Dedifferentiated amniotic fluid mesenchymal stem cell (primary cell): ENCODE measurements around the gene SAMMSON.

ENCODE experiments used
- DNase-seq: peaks from one replicate; pipeline ENCODE4 v3.0.0-alpha.2; 2016; ENCODE audit errors: extremely low spot score

Gene SAMMSON

DNA sequence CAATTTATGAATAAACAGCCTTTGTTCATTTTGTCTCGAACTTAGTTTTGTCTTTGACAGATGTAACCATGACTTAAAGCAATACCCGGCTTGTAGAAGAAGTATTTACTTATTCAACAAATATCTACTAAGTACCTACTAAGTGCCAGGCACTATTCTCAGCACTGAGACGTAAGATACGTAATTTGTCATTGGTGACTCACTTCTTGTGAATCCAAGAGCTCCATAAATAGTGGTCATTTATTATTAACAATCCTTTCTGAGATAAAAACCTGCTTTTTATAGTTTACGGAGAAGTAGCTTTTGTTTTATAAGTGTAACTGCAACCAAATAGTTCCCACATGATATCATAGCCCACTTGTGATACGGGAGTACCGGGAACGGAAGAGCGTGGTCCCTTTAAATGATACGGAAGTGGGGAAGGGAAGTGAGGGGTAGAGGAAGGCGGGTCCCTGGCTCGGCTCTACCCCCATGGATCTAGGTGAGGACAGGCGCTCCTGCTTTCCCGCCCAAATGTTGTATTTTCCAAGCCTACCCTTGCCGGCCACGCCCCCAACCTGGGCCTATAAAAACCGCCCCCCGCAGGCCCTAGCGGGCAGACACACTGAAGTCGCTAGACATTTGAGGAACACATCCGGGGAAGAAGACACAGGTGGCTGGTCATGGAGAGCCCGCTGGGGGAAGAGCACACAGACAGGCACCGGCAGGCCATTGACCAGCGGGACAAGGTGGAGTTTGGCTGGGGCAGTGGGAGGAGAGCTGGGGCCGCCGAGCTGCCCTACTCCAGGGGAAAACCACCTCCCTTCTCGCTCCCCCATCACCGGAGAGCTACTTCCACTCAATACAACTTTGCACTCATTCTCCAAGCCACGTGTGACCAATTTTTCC, at the start of gene SAMMSON:
SAMMSON (plus strand) TSS at position 594 of the 888 bp plus-strand sequence.
- no peak for DNase-seq

DNA sequence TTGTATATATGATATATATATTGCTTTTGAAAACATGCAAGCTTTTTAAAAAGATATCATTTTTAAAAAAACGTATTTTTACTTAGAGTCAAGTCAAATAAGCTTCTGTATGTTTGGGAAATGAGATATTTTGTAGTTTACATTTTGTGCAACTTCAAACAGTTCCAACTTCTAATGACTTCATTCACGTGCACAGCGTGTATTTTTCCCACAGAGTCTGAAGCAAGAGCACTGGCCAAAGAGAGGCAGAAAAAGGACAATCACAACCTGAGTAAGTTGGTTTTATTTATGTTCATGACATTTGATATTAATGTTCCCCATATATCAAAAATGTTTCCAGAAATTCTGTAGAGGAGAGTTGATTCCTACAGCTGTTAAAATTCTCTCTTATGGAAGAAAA, 47.9 kb upstream of the SAMMSON start:
- DNase-seq: no peak

DNA sequence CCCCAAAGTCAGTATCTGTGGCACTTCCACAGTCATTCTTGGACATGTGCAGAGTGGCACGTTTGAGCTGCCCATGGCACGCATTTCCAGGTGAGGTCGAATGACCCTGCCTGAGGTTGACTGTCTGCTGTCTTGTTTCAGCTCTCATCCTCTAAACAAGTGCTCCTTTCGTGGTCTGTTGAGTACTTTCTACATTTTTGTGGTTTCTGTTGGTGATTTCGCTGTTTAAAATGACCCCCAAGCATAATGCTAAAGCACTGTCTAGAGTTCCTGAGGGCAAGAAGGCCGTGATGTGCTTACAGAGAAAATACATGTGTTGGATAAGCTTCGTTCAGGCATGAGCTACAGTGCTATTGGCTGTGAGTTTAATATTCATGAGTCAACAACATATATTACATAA, 40.0 kb upstream of the SAMMSON start:
- no peak for DNase-seq

DNA sequence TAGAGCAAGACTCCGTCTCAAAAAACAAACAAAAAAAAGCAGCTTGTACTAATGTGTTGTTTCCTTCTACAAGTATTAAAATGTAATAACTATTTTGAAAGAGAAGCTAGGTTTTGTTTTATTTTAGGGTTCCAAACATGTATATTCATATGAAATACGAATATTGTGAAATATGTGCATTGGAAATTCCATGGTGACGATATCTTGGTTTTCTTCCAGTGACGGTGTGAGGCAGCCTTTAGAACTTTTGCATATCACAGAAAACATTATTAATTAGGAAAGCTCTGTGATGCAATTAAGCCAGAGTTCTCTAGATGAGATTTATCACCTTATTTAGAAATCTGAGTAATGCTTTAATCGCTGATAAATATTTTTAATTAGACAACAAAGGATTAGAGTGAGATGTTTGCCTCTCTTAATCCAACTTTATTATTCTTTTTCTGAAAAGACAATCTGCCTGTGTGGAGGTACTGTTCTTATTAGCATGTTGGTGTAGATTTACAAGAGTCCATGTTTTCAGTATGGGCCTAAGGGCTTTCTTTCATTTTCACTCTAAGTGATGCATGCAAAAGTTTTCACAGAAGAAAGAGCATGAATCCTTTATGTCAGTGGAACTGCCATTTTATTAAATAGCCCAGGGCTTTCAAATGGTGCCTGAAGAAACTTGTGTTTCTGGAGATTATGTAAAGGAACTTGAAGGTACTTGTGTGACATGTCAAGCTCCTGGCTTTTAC, 37.7 kb upstream of the SAMMSON start:
- no peak for DNase-seq

DNA sequence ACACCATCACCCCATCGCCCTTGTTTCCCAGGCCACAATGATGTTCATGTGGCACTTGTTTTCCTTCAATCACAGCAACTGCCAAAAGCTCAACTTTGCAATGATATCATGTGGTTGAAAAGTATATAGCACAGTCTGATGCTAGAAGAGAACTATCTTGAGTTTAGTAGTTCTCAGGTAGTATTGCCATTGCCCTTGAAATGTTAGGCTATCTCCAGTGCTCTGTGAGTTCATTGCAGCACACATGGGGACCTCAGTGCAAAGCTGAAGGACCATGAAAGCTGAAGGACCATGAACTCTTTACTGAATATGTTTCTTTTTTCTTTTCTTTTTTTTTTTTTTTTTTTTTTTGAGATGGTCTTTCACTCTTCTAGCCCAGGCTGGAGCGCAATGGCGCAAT, 35.9 kb upstream of the SAMMSON start:
- no peak for DNase-seq

DNA sequence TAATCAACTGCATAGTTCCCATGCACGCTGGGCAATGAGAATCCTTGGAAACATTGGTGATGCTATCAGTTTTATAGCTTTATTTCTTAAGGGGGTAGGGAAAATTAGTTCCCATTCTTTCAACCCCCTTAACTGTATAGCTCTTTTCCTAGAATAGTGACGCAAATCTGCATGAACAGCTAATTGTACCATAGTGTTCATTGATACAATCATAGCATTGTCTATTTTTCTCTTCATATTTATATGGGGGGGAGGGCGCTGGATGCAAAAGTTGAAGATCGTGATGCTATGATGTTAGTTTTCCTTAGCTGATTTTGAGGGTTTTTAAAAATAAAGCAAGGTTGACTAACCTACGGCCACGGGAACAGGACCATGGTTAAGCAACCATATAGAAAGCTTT, 32.4 kb upstream of the SAMMSON start:
- no peak for DNase-seq

DNA sequence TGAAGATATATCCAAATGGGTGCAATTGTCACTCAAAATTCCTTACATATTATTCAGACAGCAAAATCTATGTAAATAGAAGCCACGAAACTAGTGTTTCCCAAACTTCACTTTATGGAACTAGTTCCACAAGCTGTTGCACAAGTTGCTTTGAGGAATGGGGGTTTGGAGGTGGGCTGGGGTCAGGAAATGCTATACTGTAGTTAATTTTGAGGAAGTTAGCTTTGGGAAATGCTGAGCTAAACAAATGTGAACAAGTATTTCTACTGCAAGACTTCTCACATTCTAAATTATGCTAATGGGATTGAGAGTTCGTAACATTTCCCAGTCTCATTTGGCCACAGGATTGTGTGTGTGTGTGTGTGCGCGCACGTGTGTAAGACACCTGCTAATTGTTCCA, 28.7 kb upstream of the SAMMSON start:
- DNase-seq: no peak

DNA sequence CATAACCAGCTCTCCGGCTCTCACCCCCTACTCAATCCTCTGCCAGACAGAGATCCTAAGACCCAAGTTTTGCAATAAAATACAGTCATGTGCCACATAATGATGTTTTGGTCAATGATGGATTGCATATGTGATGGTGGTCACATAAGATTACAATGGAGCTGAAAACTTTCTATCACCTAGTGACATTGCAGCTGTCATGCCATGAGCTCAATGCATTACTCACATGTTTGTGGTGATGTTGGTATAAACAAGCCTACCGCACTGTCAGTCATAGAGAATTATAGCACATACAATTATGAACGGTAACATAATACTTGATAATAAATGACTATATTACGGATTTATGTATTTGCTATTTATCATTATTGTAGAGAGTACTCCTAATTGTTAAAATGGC, 26.9 kb upstream of the SAMMSON start:
- DNase-seq: no peak

DNA sequence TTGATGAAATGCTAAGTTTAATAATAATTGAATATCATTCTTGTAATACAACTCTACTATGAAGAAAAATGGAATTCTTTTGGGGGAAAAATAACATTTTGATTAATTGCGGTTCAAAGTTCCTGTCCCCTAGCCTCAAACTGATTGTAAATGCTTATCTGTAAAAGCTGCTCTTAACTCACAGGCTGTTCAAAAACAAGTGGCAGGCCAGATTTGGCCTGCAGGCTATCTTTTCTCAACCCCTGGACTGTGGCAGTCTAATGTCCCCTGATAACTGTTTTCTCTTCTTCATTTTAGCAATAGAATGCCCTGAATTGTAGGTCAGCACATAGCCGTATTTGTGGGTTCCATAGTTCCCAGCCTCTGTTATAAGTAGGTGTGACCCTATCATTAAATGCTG, 23.5 kb upstream of the SAMMSON start:
- DNase-seq: no peak

DNA sequence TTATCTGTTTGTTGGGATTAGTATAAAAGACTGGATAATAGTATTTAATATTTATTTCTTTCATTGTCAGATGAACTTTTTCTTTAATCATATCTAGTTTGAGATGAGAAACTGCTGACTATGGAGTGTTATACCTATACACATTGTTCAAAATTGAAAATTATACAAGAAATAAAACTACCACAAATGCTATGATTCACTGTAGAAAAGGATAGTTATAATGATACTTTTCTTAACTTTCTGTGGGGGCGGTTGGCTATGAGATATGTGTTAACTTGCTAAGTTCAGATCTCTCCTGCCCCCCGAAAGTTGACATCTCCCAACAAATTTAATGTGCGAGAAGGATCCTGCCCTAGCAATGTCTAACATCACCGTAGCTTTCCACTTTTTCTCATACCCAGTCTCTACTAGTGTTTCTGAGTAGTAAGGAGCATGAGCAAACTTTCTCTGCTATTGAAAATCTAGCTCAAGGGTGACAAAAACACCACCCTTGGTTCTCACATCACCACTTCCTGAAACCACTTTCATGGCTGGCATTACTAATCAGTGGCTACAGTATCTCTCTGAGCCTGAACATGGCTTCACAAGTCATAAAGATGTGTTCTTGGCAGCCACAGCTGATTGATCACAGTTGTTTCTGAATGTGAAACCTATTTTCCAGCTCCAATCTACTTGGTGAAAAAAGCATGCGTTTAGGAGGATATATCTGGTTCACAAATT, 15.8 kb upstream of the SAMMSON start:
- no peak for DNase-seq

DNA sequence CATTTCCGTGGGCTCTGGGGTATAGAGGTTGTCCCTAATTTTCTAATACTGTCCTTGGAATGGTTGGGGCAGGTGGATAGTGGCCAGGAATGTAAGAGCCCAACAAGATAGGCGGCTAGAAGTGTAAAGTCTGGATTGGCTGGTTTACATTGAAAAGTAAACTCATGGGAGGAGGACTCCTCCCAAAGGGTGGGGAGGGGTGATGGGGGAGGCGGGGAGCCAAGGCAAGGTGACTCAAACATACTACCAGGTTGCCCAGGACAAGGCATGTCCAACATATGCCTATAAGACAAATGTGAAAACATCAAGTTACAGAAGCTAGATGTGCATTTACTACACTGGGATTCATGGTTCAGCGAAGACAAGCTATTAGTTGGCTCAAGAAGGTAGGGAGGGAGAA, 14.3 kb upstream of the SAMMSON start:
- no peak for DNase-seq

DNA sequence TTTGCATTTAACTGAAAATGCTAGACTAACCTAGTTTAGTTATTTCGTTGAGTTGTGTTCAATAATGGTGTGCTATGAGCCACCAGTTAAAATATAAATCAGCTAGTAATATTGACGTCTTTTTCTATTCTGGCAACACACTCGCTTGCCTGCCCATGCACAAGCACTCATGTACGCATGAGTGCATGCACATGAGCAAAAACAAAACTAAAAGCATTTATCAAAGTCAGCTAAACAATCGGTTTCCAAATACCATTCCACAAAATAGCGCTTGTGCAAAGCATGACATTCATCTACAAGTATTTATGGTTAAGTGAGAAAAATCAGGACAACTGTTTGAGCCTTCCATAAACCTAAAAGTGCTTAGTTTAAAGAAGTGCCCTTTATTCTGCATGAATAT, 13.1 kb upstream of the SAMMSON start:
- no peak for DNase-seq

DNA sequence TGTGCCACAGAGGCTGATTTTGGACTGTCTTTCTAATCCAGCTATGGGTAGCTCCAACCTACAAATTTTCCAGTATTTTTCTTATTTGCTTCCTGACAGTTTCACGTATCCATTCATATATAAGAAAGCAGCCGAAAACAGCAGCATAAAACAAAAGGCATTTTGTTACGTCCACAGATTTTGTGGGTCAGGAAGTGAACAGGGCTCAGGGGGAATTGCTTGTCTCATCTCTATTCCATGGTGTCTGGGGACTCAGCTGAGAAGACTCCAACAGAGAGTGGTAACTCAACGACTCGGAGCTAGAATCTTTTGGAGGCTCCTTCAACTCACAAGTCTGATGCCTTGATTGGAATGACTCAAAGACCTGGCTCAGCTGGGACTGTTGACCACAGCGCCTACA, 11.7 kb upstream of the SAMMSON start:
- no peak for DNase-seq

DNA sequence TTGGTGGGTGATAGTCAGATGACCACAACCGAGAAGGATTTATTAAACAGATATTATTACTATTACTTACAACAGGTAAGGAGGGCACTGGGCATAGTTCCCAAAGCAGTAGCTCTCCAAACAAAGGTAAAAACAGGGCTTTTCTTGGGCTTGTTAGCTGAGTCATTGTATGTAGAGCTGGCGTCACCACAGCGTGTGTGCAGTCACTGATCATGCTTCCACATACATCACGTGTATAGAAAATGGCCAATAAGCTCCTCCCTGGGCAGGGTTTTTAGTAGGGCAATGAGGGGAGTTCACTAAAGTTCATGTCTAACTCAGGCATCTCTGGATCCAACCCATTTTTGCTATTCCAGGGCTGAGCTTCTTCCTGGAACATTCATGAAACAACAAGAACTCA, 5.8 kb upstream of the SAMMSON start:
- no peak for DNase-seq

DNA sequence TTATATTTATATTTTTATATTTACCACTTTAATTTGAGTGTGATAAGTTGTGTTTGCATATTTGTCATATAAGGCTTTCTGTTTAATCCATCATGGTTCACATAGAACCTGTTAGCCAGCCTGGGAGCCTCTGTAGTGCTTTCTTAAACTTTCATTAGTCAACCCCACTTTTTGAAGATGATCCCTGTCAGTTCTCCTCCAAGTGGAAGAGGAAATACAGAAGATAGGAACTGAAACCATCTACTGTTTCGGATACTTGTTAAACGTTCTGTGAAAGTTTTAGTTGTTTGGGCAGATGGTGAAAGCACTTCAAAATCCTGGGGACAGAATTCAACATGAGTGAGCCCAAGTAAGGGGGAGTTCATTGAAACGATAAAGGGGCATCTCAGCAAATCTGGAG, 4.6 kb upstream of the SAMMSON start:
- DNase-seq: no peak

DNA sequence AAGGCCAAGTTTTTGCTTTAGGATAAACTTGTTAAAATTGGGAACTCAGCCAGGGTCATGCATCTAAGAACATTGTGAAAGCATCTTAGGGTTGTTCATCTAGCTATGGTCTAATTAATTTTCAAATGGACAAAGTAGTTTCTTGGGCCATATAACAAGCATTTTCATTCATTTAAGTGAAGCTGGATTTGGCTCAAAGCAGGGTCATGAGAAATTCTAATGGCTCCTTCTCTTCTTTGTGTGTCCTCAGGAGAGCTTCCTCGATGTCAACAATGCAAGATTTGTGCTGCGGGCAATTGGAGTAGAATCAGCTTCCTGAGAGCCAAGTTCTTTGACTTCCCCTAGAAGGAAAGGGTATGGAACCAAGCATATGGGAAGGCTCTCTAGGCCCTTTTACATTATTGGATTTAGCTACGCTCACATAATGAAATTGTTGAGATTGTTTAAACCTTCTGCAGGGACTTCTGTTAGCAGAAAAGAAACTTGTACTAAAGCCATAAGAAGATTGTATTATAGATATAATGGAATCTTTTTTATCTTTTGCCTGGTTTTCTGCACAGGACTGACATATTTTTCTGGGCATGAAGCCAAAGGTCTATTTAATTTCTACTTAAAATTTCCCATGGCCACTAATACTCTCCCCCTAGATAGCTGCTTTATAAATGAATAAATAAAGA, 1.8 kb upstream of the SAMMSON start:
- DNase-seq: no peak

DNA sequence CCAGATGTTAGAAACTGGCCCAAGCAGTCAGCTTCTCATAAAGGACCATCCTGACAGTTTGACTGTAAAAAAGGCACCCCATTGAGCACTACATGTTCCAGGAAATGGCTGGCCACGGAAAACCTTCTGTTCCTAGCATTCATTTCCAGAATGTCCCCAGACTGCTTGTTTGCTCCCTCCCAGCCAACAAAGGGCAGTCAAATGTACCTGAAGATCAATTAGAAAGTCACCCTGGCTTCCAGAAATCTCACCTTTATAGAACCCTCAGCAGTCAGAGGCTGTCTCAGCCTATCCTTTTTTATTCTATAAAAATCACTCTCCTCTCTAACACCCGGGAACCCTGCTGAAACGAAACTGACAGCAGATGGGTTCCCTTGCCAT, 784 bp upstream of the SAMMSON start:
- no peak for DNase-seq

DNA sequence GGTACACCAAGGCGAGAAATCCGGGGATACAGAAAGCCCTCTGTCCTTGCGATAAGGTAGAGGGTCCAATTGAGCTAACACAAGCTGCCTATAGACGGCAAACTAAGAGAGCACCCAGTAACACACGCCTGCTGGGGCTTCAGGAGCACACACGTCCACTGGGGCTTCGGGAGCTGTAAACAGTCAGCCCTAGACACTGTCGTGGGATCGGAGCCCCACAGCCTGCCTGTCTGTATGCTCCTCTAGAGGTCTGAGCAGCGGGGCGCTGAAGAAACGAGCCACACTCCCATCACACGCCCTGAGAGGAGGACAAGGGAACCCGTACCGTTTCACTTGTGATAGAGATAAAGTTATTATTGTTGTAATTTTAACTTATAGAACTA, 486 bp downstream of the SAMMSON start:
- no peak for DNase-seq

DNA sequence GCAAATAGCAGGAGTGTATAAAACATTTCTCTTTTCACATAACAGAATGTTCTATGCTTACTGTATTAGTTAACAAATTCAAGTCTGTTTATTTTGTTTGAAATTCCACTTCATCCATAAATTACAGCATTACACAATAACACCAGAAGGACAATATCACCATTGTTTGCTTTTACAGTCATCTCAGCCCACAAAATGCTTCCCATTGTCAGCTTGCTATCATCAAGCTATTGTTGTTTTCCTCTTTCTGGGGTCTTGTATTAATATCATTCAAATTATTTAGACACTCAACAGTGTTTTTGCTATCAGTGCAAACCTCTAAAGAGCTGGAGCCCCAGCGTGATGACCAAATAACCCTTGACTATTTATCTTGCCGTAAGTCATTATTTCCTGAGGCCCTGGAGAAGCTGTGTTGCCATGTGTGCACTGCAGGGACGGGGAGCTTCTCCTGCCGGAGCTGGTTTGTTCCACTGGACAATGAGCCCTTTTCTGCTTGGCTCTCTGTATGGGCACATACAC, 1.1 kb downstream of the SAMMSON start:
- no peak for DNase-seq

DNA sequence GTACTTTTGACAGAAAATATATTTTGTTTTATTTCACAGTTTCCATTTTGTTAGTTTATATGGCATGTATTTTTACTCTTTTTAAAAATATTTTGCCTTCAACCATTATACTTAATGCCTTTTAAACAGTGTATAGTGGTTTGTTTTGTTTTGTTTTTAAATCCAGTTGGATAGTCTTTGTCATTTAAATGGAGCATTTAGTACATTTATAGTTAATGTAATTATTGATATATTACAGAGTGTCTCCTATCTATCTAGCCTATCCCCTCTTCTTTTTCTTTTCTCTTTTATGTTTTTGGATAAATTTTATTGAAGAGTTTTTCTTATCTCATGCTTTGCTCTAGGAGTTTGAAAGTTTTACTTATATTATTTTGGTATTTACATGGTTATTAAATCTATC, 3.6 kb downstream of the SAMMSON start:
- no peak for DNase-seq

DNA sequence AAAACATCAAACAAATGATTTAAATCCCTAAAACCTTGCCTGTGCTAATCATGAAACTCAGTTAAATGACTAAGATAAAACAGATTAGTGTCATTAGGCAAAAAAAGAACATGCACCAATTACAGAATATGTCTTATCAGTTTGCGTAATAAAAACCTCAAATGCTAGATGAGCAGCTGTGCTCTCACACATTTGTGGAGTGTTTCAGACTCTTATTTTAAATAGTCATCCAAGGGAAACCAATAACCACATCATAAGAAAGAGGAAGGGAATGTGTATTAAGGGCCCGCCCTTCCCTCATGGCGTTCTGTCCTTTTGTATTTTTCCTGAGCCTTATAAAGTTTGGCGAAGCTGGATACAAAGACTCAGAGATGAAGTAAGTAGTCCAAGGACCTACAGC, 6.6 kb downstream of the SAMMSON start:
- DNase-seq: no peak

DNA sequence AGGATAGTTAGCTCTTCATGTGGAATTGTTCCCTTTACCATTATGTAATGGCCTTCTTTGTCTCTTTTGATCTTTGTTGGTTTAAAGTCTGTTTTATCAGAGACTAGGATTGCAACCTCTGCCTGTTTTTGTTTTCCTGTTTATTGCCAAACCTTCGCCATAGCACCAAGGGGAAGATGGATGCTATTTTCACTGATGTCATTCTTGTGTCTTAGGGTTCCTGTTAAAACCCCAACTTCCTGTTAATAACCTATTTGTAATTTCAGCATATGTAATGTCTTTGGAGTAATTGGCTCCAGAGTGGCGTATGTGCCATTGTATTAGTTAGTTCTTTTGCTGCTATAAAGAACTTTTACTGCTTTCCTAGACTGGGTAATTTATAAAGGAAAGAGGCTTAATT, 10.8 kb downstream of the SAMMSON start:
- DNase-seq: no peak
